HepG2 (cell line): ENCODE measurements around the gene DLL3. TPM values are rescaled to one million over a fixed set of nuclear protein-coding genes. Genes with fewer than 3 reads are reported as not detected.

ENCODE experiments used
- ARNT2 ChIP-seq: sonication (generic); formaldehyde crosslinking; IDR thresholded peaks from 2 replicates; pipeline ENCODE4 v1.8.0; 2022; ENCODE audit warnings: mild to moderate bottlenecking, low read depth, missing genetic modification reagents, moderate library complexity
- CBFB ChIP-seq: sonication (generic); formaldehyde crosslinking; IDR thresholded peaks from 2 replicates; pipeline ENCODE4 v1.4.0; 2020; ENCODE audit warnings: missing genetic modification reagents
- DRAP1 ChIP-seq: IDR thresholded peaks from 2 replicates; pipeline ENCODE4 v1.6.1; 2016; ENCODE audit warnings: missing genetic modification reagents, missing compliant biosample characterization
- ELF4 ChIP-seq: sonication (generic); formaldehyde crosslinking; IDR thresholded peaks from 2 replicates; pipeline ENCODE4 v1.5.0; 2020; ENCODE audit warnings: missing genetic modification reagents, mild to moderate bottlenecking, moderate library complexity, borderline replicate concordance
- KAT2B ChIP-seq: fragments of 150-350 bp; IDR thresholded peaks from 2 replicates; pipeline ENCODE4 v1.6.1; 2014; ENCODE audit warnings: low read depth, low read length, borderline replicate concordance
- NFIC ChIP-seq: IDR thresholded peaks from 2 replicates; pipeline ENCODE4 v1.6.1; 2012; ENCODE audit warnings: mild to moderate bottlenecking, low read length, inconsistent platforms
- PLSCR1 ChIP-seq: sonication (generic); formaldehyde crosslinking; IDR thresholded peaks from 2 replicates; pipeline ENCODE4 v1.5.0; 2020; ENCODE audit warnings: missing genetic modification reagents, mild to moderate bottlenecking, borderline replicate concordance
- TERF1 ChIP-seq: sonication (generic); formaldehyde crosslinking; IDR thresholded peaks from 2 replicates; pipeline ENCODE4 v1.8.0; 2022; ENCODE audit warnings: mild to moderate bottlenecking, missing genetic modification reagents, moderate library complexity
- TGIF2 ChIP-seq: IDR thresholded peaks from 2 replicates; pipeline ENCODE4 v1.6.1; 2016; ENCODE audit warnings: control low read depth, missing compliant biosample characterization
- TRAFD1 ChIP-seq: sonication (generic); formaldehyde crosslinking; IDR thresholded peaks from 2 replicates; pipeline ENCODE4 v1.5.1; 2020; ENCODE audit warnings: missing genetic modification reagents, mild to moderate bottlenecking, borderline replicate concordance
- ZFP1 ChIP-seq: IDR thresholded peaks from 2 replicates; pipeline ENCODE4 v1.6.1; 2016
- ZNF30 ChIP-seq: sonication (generic); formaldehyde crosslinking; IDR thresholded peaks from 2 replicates; pipeline ENCODE4 v1.5.0; 2020; ENCODE audit warnings: mild to moderate bottlenecking, missing genetic modification reagents
- ZNF335 ChIP-seq: sonication (generic); formaldehyde crosslinking; IDR thresholded peaks from 2 replicates; pipeline ENCODE4 v1.4.0; 2020; ENCODE audit warnings: missing genetic modification reagents
- ZNF430 ChIP-seq: sonication (generic); formaldehyde crosslinking; IDR thresholded peaks from 2 replicates; pipeline ENCODE4 v1.9.0; 2021; ENCODE audit warnings: mild to moderate bottlenecking, missing genetic modification reagents
- ZNF737 ChIP-seq: sonication (generic); formaldehyde crosslinking; IDR thresholded peaks from 2 replicates; pipeline ENCODE4 v1.5.0; 2020; ENCODE audit warnings: missing genetic modification reagents, mild to moderate bottlenecking, borderline replicate concordance
- polyA plus RNA-seq, 8 experiments: library from polyadenylated mRNA; depleted of rRNA in 3 of 8; stranded (reverse) in 7 of 8; unstranded in 1 of 8; fragments of >200 nt; fragmentation: Illumina TruSeq in 4 of 8; extraction: Trizol in 4 of 8; gene quantifications; 2 replicates each; pipeline versions ENCODE4 v1.2.1 to v1.2.3, GENCODE V29; 2011 to 2016; ENCODE audit warnings: low read depth in 4 of 8, missing spikeins in 1 of 8, mixed read lengths in 1 of 8; ENCODE audit not compliant: insufficient read depth in 1 of 8
- total RNA-seq, 5 experiments: library from RNA; depleted of rRNA; stranded (reverse); fragments of >200 nt; fragmentation: Illumina TruSeq; extraction: Trizol; gene quantifications; 2 replicates each; pipeline ENCODE4 v1.2.3, GENCODE V29; 2016; ENCODE audit warnings: low read depth in 1 of 5
- TF ChIP-seq, protein P1 (sequence below): sonication (generic); formaldehyde crosslinking; conservative IDR thresholded peaks from 2 replicates; pipeline ENCODE4 v1.4.0; 2020; ENCODE audit warnings: missing genetic modification reagents
- TF ChIP-seq, protein P2 (sequence below): sonication (generic); formaldehyde crosslinking; IDR thresholded peaks from 2 replicates; pipeline ENCODE4 v1.5.0; 2020; ENCODE audit warnings: missing genetic modification reagents
- TF ChIP-seq, protein P3 (sequence below): sonication (generic); formaldehyde crosslinking; IDR thresholded peaks from 2 replicates; pipeline ENCODE4 v1.4.0; 2020; ENCODE audit warnings: missing genetic modification reagents, borderline replicate concordance

The DLL3 gene
- total and polyA plus RNA-seq, 2 of the 13 experiments (the other 11 are each of a cell fraction or from before 2014, with no cell fraction given) = 0.35 to 0.55 TPM

DNA sequence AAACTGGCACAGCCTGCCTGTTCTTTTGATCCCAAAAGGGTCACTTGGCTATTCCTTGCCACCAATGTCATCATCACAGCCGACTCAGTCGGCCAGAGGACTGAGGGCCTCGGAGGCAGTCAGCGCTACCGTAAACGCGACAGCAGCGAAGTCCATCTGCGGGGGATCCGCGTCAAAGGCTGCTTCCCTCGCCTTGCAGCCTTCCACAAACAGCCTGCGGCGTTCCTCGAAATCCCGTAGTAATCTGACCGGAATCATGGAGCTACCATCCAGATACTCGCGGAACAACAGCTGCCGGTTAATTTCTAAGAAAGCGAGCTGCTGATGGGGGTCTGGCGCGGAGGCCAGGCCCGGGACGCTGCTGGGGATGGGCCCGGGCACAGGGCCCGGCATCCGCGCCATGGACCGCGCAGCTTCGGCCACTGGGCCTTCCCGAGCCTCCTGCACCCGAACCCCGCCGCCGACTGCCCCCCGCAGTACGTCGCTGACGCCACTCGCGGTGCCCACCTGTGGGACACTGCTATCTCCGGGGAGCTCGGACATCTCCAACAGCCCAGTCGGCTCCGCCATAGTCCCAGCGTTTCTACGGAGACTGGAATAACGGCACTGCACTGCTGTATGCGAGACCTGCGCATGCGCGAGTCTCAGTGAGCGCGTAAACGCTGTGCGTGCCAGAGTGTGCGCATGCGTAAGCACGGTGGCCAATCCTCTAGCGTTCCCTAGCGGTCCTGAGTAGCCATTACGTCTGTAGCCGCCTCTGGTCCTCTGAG lies 33.7 kb downstream of the DLL3 start, which contains the start of gene EID2B (continued):
- TF ChIP-seq ARNT2 (CRISPR knock-in tag) = 0 out of 2 replicates have a peak, but pooled peaks have one; percentile 53
- TF ChIP-seq, protein P1, sequence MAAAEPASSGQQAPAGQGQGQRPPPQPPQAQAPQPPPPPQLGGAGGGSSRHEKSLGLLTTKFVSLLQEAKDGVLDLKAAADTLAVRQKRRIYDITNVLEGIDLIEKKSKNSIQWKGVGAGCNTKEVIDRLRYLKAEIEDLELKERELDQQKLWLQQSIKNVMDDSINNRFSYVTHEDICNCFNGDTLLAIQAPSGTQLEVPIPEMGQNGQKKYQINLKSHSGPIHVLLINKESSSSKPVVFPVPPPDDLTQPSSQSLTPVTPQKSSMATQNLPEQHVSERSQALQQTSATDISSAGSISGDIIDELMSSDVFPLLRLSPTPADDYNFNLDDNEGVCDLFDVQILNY (CRISPR knock-in tag) = no peak
- no peak for TF ChIP-seq ZNF430 (CRISPR knock-in tag)
- TF ChIP-seq, protein P2, sequence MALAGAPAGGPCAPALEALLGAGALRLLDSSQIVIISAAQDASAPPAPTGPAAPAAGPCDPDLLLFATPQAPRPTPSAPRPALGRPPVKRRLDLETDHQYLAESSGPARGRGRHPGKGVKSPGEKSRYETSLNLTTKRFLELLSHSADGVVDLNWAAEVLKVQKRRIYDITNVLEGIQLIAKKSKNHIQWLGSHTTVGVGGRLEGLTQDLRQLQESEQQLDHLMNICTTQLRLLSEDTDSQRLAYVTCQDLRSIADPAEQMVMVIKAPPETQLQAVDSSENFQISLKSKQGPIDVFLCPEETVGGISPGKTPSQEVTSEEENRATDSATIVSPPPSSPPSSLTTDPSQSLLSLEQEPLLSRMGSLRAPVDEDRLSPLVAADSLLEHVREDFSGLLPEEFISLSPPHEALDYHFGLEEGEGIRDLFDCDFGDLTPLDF (CRISPR knock-in tag) = no peak
- no peak for TF ChIP-seq PLSCR1 (CRISPR knock-in tag)
- TF ChIP-seq ZNF737 (CRISPR knock-in tag) = no peak
- 0 out of 2 replicates have a peak, but pooled peaks have one; percentile 47 for TF ChIP-seq ZNF30
- no peak for TF ChIP-seq ZNF335 (CRISPR knock-in tag)
- TF ChIP-seq TERF1 (CRISPR knock-in tag) = no peak
- TF ChIP-seq TRAFD1 (CRISPR knock-in tag) = no peak; the same call in 1 of the 2 replicates
- no peak for TF ChIP-seq ELF4
- no peak for TF ChIP-seq KAT2B
- no peak for TF ChIP-seq DRAP1
- TF ChIP-seq NFIC = no peak
- TF ChIP-seq, protein P3, sequence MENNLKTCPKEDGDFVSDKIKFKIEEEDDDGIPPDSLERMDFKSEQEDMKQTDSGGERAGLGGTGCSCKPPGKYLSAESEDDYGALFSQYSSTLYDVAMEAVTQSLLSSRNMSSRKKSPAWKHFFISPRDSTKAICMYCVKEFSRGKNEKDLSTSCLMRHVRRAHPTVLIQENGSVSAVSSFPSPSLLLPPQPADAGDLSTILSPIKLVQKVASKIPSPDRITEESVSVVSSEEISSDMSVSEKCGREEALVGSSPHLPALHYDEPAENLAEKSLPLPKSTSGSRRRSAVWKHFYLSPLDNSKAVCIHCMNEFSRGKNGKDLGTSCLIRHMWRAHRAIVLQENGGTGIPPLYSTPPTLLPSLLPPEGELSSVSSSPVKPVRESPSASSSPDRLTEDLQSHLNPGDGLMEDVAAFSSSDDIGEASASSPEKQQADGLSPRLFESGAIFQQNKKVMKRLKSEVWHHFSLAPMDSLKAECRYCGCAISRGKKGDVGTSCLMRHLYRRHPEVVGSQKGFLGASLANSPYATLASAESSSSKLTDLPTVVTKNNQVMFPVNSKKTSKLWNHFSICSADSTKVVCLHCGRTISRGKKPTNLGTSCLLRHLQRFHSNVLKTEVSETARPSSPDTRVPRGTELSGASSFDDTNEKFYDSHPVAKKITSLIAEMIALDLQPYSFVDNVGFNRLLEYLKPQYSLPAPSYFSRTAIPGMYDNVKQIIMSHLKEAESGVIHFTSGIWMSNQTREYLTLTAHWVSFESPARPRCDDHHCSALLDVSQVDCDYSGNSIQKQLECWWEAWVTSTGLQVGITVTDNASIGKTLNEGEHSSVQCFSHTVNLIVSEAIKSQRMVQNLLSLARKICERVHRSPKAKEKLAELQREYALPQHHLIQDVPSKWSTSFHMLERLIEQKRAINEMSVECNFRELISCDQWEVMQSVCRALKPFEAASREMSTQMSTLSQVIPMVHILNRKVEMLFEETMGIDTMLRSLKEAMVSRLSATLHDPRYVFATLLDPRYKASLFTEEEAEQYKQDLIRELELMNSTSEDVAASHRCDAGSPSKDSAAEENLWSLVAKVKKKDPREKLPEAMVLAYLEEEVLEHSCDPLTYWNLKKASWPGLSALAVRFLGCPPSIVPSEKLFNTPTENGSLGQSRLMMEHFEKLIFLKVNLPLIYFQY (CRISPR knock-in tag) = no peak
- no peak for TF ChIP-seq ZFP1
- TF ChIP-seq CBFB (CRISPR knock-in tag) = no peak
- no peak for TF ChIP-seq TGIF2 (CRISPR knock-in tag)
